Mucosa of descending colon (tissue), 3 donors: ENCODE results near the gene OR52L1. TPM values are rescaled to one million over a fixed set of nuclear protein-coding genes. Genes with fewer than 3 reads are reported as not detected.
"Not testable (repeated sequence)": the region's sequence is repeated elsewhere in the genome, so short reads cannot be mapped to it uniquely, and the experiment has no call there.

Experiments
- ATAC-seq: fragments of 200-7000 bp; cut with Tn5 transposase; one replicate; pipeline ENCODE4 v1.9.1; 2020; ENCODE audit warnings: mild to moderate bottlenecking, moderate library complexity
- DNase-seq, 3 donors: peaks; one replicate each; pipeline ENCODE4 v3.0.0-alpha.2; 2020
- H3K36me3 ChIP-seq: fragments of 200-600 bp; one replicate; pipeline ENCODE4 v1.8.0; 2021; ENCODE audit warnings: low read depth, mild to moderate bottlenecking
- H3K4me1 ChIP-seq: fragments of 200-600 bp; one replicate; pipeline ENCODE4 v1.8.0; 2021; ENCODE audit warnings: low read depth, mild to moderate bottlenecking
- H3K4me3 ChIP-seq: fragments of 200-600 bp; one replicate; pipeline ENCODE4 v1.8.0; 2021; ENCODE audit warnings: mild to moderate bottlenecking
- H3K9me3 ChIP-seq: fragments of 200-600 bp; one replicate; pipeline ENCODE4 v1.8.0; 2021; ENCODE audit warnings: mild to moderate bottlenecking
- intact Hi-C, 2 donors: fragments of 100-400 bp; cut with DNase I in 1 of 2; cut with micrococcal nuclease in 1 of 2; formaldehyde crosslinking; loops; one replicate each; pipeline versions ENCODE4 v1.11.0 to v1.11.1; 2022; cut with DNase I, micrococcal nuclease
- total RNA-seq, 3 donors: library from RNA; stranded (reverse); fragmentation: NEBNext Ultra II Directional in 2 of 3; extraction: Animal tissue kit (Norgen Biotek cat#: 25700) in 2 of 3; gene quantifications; one replicate each; pipeline versions ENCODE4 v1.2.1 to v1.2.4, GENCODE V29; 2021 to 2023
- TF ChIP-seq, protein P1 (sequence below): fragments of 200-600 bp; IDR thresholded peaks from one replicate; pipeline ENCODE4 v1.8.0; 2022; ENCODE audit warnings: antibody characterized with exemption, mild to moderate bottlenecking
- donor health status: DM: no; HTN: no; CAD: no; lungs with moderate emphysema.
- donor health status: DM: no; HTN: no; CAD: no.
- donor health status: DM: no; HTN: yes; CAD: no.

The OR52L1 gene
- total RNA-seq, 3 donors from 2014 or later = not detected

DNA sequence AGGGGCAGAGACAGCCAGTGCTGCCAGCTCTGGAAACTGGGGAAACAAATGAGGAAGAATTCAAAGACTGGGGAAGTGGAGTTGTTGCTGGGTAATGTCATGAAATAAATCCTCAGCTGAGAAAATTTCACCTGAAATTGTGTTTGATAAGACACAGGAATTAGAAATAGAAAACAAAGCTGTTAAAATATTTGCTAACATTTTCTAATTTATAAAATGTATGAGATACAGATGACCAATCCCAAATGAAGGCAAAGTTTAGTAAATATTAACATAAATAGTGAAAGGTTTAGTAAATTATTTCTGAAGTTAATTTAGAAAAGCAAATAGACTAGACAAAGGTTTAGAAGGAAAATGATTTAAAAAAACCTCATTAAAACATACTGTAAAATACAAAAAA is 18.4 kb downstream of the OR52L1 start, which contains the start of gene OR56A5:
TSS of gene OR56A5 (minus strand) at position 101 of the 400 bp plus-strand sequence. CDS start at position 101, 0 bp downstream.
- no peak for ATAC-seq

DNA sequence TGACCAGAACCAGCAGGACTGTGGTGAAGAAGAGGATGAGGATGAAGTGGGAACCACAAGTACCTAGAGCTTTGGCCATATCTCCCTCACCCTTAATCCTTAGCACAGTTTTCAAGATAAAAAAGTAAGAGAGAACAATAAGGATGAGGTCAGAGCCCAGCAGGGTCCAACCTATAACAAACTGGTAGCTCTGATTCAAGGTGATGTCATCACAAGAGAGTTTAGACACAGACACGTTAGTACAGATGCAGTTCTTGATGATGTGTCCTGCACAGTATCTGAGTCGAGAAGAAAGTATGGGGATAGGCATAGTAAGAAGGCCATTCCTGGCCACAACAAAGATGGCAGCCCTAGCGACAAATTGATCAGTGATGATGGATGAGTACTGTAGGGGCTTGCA is 19.1 kb downstream of the OR52L1 start:
- no peak for ATAC-seq
- DNase-seq = no peak
- Histone ChIP-seq H3K4me1 (no peaks in the 10 kb centered on the region), H3K4me3 (no peak overlapping the region), H3K9me3 (peaks cover 20% of the 10 kb centered on the region), H3K36me3 (no peaks in the 10 kb centered on the region)
- TF ChIP-seq, protein P1, sequence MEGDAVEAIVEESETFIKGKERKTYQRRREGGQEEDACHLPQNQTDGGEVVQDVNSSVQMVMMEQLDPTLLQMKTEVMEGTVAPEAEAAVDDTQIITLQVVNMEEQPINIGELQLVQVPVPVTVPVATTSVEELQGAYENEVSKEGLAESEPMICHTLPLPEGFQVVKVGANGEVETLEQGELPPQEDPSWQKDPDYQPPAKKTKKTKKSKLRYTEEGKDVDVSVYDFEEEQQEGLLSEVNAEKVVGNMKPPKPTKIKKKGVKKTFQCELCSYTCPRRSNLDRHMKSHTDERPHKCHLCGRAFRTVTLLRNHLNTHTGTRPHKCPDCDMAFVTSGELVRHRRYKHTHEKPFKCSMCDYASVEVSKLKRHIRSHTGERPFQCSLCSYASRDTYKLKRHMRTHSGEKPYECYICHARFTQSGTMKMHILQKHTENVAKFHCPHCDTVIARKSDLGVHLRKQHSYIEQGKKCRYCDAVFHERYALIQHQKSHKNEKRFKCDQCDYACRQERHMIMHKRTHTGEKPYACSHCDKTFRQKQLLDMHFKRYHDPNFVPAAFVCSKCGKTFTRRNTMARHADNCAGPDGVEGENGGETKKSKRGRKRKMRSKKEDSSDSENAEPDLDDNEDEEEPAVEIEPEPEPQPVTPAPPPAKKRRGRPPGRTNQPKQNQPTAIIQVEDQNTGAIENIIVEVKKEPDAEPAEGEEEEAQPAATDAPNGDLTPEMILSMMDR = no peak
- intact Hi-C loops = no loop called here

More for the DNA sequence above, 18.4 kb downstream of the OR52L1 start, which contains the start of gene OR56A5:
- no peak for DNase-seq
- no peaks in the 10 kb centered on the region for H3K36me3 ChIP-seq
- intact Hi-C loops = no loop called here
- H3K4me3 ChIP-seq = no peak within 1 kb of the TSS
- H3K9me3 ChIP-seq = peaks cover 14% of the 10 kb centered on the region
- H3K4me1 ChIP-seq = no peaks in the 10 kb centered on the region
- TF ChIP-seq, protein P1 = no peak

DNA sequence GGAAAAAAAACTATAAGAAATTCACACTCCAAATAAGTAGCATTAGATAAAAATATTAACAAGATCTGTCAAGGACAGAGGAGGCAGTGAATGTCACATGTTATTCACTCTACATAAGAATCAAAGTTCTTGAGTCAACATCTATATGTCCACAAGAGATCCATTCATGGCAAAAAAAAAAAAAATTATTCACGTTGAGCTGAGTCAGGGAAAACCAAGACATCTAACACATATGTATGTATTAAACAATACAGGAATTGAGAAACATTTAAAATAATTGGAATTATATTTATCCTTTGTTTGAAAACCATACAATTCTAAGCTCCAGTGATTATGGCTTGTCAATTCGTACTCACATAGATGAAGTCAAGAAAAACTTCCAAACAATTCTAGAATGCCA is 19.8 kb downstream of the OR52L1 start:
- no peak for ATAC-seq
- Histone ChIP-seq H3K4me1 (no peaks in the 10 kb centered on the region), H3K9me3 (peaks cover 20% of the 10 kb centered on the region), H3K4me3 (no peak overlapping the region), H3K36me3 (no peaks in the 10 kb centered on the region)
- DNase-seq = no peak
- TF ChIP-seq, protein P1 = no peak
- intact Hi-C loops = no loop called here

DNA sequence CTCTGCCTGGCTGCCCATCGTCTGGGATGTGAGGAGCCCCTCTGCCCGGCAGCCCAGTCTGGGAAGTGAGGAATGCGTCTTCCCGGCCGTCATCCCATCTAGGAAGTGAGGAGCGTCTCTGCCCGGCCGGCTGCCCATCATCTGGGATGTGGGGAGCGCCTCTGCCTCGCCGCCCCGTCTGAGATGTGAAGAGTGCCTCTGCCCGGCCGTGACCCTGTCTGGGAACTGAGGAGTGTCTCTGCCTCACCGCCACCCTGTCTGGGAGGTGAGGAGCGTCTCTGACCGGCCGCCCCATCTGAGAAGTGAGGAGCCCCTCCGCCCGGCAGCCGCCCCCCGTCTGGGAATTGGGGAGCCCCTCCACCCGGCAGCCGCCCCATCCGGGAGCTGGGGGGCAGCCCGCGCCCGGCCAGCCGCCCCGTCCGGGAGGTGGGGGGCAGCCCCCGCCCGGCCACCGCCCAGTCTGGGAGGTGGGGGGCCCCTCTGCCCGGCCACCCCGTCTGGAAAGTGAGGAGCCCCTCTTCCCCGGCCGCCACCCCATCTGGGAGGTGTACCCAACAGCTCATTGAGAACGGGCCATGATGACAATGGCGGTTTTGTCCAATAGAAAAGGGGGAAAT is 26.0 kb downstream of the OR52L1 start:
- H3K4me1 ChIP-seq, DNase-seq, ATAC-seq, H3K4me3 ChIP-seq, intact Hi-C loops, H3K36me3 ChIP-seq: not testable (repeated sequence)
- peaks cover 38% of the 10 kb centered on the region for H3K9me3 ChIP-seq

DNA sequence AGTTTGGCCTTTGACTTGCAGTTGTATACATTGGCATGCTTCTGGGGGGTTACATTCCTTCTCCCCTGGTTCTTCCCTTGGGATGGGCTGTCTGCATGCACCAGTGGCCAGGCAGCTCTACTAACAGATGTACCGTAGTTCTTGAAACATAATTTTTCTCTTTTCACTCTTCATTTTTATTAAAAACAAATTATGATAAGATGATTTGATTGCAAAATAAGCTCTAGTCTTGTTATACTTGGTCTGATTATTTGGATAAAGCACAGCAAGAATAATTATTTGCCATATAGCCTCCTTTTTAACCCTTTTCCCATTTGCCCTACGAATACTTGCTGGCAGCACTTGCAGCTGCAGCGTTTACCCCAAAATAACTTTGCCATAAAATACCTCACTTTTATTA is 31.2 kb downstream of the OR52L1 start:
- Histone ChIP-seq H3K4me1 (no peaks in the 10 kb centered on the region), H3K9me3 (peaks cover 9% of the 10 kb centered on the region), H3K4me3 (no peak overlapping the region), H3K36me3 (no peaks in the 10 kb centered on the region)
- DNase-seq = no peak
- TF ChIP-seq, protein P1 = no peak
- intact Hi-C loops = no loop called here
- ATAC-seq = no peak

DNA sequence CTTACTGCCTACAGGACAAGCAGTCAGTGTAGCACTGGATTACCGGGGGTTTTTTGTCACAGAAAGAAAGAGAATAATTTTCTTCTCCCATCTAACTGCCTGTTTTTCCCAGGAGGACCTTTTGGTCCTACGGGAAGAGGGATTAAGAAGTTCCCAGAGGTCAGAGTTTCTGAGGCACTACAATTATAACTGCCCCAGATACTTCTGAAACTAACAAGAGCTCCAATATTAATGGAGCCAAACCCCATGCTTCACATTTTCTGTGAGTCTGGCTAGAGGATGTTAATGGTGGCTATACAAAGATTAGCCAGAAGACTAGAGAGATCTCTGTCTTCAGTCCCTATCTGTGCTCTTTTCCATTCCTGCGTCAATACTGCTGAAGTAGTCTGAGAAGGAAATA is 44.8 kb downstream of the OR52L1 start, which contains the start of gene OR56A3:
TSS of gene OR56A3 (plus strand) at position 301 of the 400 bp plus-strand sequence. CDS start 5,096 bp downstream, outside the sequence.
- no peak within 1 kb of the TSS for H3K4me3 ChIP-seq
- no peaks in the 10 kb centered on the region for H3K36me3 ChIP-seq
- H3K4me1 ChIP-seq = no peaks in the 10 kb centered on the region
- intact Hi-C loops = no loop called here
- ATAC-seq (no peak), DNase-seq (no peak)
- TF ChIP-seq, protein P1 = no peak
- H3K9me3 ChIP-seq = peaks cover 3% of the 10 kb centered on the region
